Measurements from ENCODE around the gene CYP2R1.

Gene CYP2R1

GRCh38 chr11:14924318-14924717 is 32.3 kb upstream of the CYP2R1 start:
- TF ChIP-seq, protein P1, sequence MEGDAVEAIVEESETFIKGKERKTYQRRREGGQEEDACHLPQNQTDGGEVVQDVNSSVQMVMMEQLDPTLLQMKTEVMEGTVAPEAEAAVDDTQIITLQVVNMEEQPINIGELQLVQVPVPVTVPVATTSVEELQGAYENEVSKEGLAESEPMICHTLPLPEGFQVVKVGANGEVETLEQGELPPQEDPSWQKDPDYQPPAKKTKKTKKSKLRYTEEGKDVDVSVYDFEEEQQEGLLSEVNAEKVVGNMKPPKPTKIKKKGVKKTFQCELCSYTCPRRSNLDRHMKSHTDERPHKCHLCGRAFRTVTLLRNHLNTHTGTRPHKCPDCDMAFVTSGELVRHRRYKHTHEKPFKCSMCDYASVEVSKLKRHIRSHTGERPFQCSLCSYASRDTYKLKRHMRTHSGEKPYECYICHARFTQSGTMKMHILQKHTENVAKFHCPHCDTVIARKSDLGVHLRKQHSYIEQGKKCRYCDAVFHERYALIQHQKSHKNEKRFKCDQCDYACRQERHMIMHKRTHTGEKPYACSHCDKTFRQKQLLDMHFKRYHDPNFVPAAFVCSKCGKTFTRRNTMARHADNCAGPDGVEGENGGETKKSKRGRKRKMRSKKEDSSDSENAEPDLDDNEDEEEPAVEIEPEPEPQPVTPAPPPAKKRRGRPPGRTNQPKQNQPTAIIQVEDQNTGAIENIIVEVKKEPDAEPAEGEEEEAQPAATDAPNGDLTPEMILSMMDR (IDR thresholded peaks at IDR 0.05; ENCODE audit: control insufficient read depth, extremely low read depth, insufficient read depth), result no peak
- no peak overlapping the region for H3K4me3 ChIP-seq (ENCODE audit: low read depth, low read length)
- DNase-seq (ENCODE audit: low read depth), result no peak

- H3K4me3 ChIP-seq (ENCODE audit: low read depth, low read length), result no peak overlapping the region
- DNase-seq (ENCODE audit: low read depth), result no peak
- TF ChIP-seq, protein P1 (IDR thresholded peaks at IDR 0.05; ENCODE audit: control insufficient read depth, extremely low read depth, insufficient read depth), result no peak
These were observed 24.4 kb upstream of the CYP2R1 start for GRCh38 chr11:14916403-14916802.

GRCh38 chr11:14914536-14914935 is 22.5 kb upstream of the CYP2R1 start:
- no peak overlapping the region for H3K4me3 ChIP-seq (ENCODE audit: low read depth, low read length)
- TF ChIP-seq, protein P1 (IDR thresholded peaks at IDR 0.05; ENCODE audit: control insufficient read depth, extremely low read depth, insufficient read depth), result no peak
- DNase-seq (ENCODE audit: low read depth), result no peak

GRCh38 chr11:14908214-14908880 is 16.3 kb upstream of the CYP2R1 start:
- H3K4me3 ChIP-seq (ENCODE audit: low read depth, low read length), result no peak overlapping the region
- TF ChIP-seq, protein P1 (IDR thresholded peaks at IDR 0.05; ENCODE audit: control insufficient read depth, extremely low read depth, insufficient read depth), result peak; percentile 84
- DNase-seq (ENCODE audit: low read depth), result peak; percentile 11

GRCh38 chr11:14907411-14908213 is 15.6 kb upstream of the CYP2R1 start:
- TF ChIP-seq, protein P1 (IDR thresholded peaks at IDR 0.05; ENCODE audit: control insufficient read depth, extremely low read depth, insufficient read depth), result peak; percentile 94
- H3K4me3 ChIP-seq (ENCODE audit: low read depth, low read length), result no peak overlapping the region
- DNase-seq (ENCODE audit: low read depth), result peak; percentile 32

DNA sequence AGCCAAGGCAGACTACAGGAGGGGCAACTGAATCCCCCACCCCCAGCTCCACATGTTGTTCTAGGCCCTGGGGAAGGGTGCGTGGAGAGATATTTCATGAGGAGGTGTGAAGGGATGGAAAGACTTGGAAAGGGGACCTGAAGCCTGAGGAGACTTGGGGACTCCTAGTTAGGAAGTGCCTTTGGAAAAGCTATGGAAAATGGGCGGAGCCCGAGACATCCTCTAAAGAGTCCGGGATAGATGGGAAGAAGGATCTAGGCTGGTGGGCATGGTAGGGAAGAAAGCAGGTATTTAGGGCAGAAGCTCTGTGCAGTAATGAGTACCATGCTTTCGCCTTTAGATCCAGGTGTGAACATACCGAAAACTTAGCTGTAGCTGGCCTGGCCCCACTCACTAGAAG is 15.0 kb upstream of the CYP2R1 start:
- no peak overlapping the region for H3K4me3 ChIP-seq (ENCODE audit: low read depth, low read length)
- TF ChIP-seq, protein P1 (IDR thresholded peaks at IDR 0.05; ENCODE audit: control insufficient read depth, extremely low read depth, insufficient read depth), result no peak
- DNase-seq (ENCODE audit: low read depth), result no peak
